Neural progenitor cell (in vitro differentiated cells): ENCODE measurements around the gene BBS10.

Source experiments
- CTCF ChIP-seq: fragments of 200-600 bp; sonication (generic); IDR thresholded peaks from 2 replicates; pipeline ENCODE4 v1.5.1; 2017; ENCODE audit warnings: antibody characterized with exemption, mild to moderate bottlenecking
- EZH2 ChIP-seq: fragments of 200-600 bp; sonication (generic); IDR thresholded peaks from 2 replicates; pipeline ENCODE4 v1.6.1; 2017; ENCODE audit warnings: antibody characterized with exemption, mild to moderate bottlenecking, moderate library complexity

- TF ChIP-seq CTCF = no peak
- no peak for TF ChIP-seq EZH2
Measured at GRCh38 chr12:76345569-76345968, 2.6 kb downstream of the BBS10 start.
